SJCRH30 (cell line): Measurements from ENCODE around the gene GRIK4. TPM values are rescaled to one million over a fixed set of nuclear protein-coding genes. Genes with fewer than 3 reads are reported as not detected.
"Not testable (repeated sequence)": the region's sequence is repeated elsewhere in the genome, so short reads cannot be mapped to it uniquely, and the experiment has no call there.

Experiments
- DNase-seq, 2 experiments: peaks; one replicate each; pipeline ENCODE4 v3.0.0-alpha.2; 2015 to 2020
- H3K27ac ChIP-seq: fragments of 250-450 bp; sonication (Bioruptor Pico); 2 replicates; pipeline ENCODE4 v1.5.1; 2020; ENCODE audit warnings: mild to moderate bottlenecking, moderate library complexity
- H3K27me3 ChIP-seq: fragments of 250-450 bp; sonication (Bioruptor Pico); 2 replicates; pipeline ENCODE4 v1.5.1; 2020; ENCODE audit warnings: mild to moderate bottlenecking, moderate library complexity
- H3K36me3 ChIP-seq: fragments of 250-450 bp; sonication (Bioruptor Pico); 2 replicates; pipeline ENCODE4 v1.5.1; 2020; ENCODE audit warnings: mild to moderate bottlenecking, moderate library complexity
- H3K4me1 ChIP-seq: fragments of 250-450 bp; sonication (Bioruptor Pico); 2 replicates; pipeline ENCODE4 v1.5.1; 2020; ENCODE audit warnings: mild to moderate bottlenecking, moderate library complexity
- H3K4me3 ChIP-seq: fragments of 250-450 bp; sonication (Bioruptor Pico); 2 replicates; pipeline ENCODE4 v1.5.1; 2020; ENCODE audit warnings: mild to moderate bottlenecking, moderate library complexity
- H3K9me3 ChIP-seq: fragments of 250-450 bp; sonication (Bioruptor Pico); replicated peaks from 2 replicates; pipeline ENCODE4 v1.5.1; 2020; ENCODE audit warnings: mild to moderate bottlenecking, moderate library complexity
- total RNA-seq: library from RNA; depleted of rRNA; stranded (reverse); fragments of >200 nt; shearing (Covaris generic); gene quantifications from 2 replicates; pipeline ENCODE4 v1.2.3, GENCODE V29; 2014

Gene GRIK4
- total RNA-seq, 1 experiment from 2014 or later, result not detected

- no peaks in the 10 kb centered on the region for H3K4me1 ChIP-seq
These were observed 263.2 kb downstream of the GRIK4 start for GRCh38 chr11:120774591-120775386.

GRCh38 chr11:120775986-120776951, 264.7 kb downstream of the GRIK4 start:
- DNase-seq, result no peak
- Histone ChIP-seq H3K27ac (no peak overlapping the region), H3K9me3 (no peaks in the 10 kb centered on the region), H3K27me3 (no peaks in the 10 kb centered on the region), H3K4me1 (no peaks in the 10 kb centered on the region), H3K4me3 (no peak overlapping the region), H3K36me3 (no peaks in the 10 kb centered on the region)

More at GRCh38 chr11:120774591-120775386, 263.2 kb downstream of the GRIK4 start:
- H3K4me3 ChIP-seq, result no peak overlapping the region
- H3K9me3 ChIP-seq, result no peaks in the 10 kb centered on the region
- no peaks in the 10 kb centered on the region for H3K36me3 ChIP-seq
- no peak overlapping the region for H3K27ac ChIP-seq
- no peaks in the 10 kb centered on the region for H3K27me3 ChIP-seq
- DNase-seq, result no peak

DNA sequence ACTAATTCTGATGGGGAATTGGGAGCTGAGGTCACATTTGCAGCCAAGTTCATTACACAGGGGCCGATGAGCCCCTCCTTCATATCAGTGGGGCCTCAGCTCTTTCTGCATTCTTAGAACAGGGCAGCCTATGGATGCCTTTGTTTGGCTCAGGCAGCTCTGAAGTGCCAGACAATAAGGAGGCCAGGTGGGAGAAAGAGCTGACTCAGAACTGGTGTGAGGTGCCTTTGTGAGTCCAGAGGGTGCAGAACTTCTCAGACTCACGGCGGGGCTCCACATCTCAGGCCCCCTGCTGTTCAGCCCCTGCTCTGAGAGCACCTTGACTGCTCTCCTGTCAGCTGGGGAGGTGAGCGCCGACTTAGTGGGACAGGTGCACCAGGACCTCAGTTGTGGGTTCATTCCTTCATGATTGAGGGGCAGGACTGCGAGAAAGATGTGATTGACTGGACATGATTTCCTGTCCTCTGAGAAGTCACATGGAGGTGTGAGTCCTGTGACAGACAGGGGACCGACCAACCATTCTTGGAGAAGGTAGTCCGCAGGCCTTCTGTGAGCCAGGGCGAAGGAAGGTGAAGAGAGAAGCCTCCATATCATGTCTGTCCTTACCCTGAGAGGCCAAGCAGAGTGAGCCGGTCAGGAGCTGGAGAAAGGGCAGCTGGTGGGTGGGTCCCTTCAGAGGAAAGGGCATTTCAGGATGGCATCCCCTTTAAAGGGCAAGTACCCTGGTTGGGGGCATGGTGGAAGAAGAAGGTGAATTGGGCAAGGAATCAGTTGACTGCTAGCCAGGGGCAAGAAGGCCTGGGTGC, 267.3 kb downstream of the GRIK4 start:
- Histone ChIP-seq H3K4me1 (no peaks in the 10 kb centered on the region), H3K27ac (no peak overlapping the region), H3K4me3 (no peak overlapping the region), H3K27me3 (no peaks in the 10 kb centered on the region), H3K9me3 (no peaks in the 10 kb centered on the region), H3K36me3 (no peaks in the 10 kb centered on the region)
- no peak for DNase-seq

- Histone ChIP-seq H3K36me3 (no peaks in the 10 kb centered on the region), H3K4me3 (no peak overlapping the region), H3K27me3 (no peaks in the 10 kb centered on the region), H3K9me3 (no peaks in the 10 kb centered on the region), H3K27ac (no peak overlapping the region), H3K4me1 (no peaks in the 10 kb centered on the region)
- no peak for DNase-seq
These were observed 268.7 kb downstream of the GRIK4 start for GRCh38 chr11:120780239-120780638.

GRCh38 chr11:120781486-120782120, 270.1 kb downstream of the GRIK4 start:
- DNase-seq, result no peak
- no peaks in the 10 kb centered on the region for H3K27me3 ChIP-seq
- H3K4me1 ChIP-seq, result no peaks in the 10 kb centered on the region
- H3K9me3 ChIP-seq, result no peaks in the 10 kb centered on the region
- H3K27ac ChIP-seq, result no peak overlapping the region
- no peak overlapping the region for H3K4me3 ChIP-seq
- H3K36me3 ChIP-seq, result no peaks in the 10 kb centered on the region

GRCh38 chr11:120784566-120785251, 273.2 kb downstream of the GRIK4 start:
- no peaks in the 10 kb centered on the region for H3K9me3 ChIP-seq
- no peak overlapping the region for H3K27ac ChIP-seq
- no peak overlapping the region for H3K4me3 ChIP-seq
- no peaks in the 10 kb centered on the region for H3K27me3 ChIP-seq
- H3K36me3 ChIP-seq, result no peaks in the 10 kb centered on the region
- no peaks in the 10 kb centered on the region for H3K4me1 ChIP-seq
- DNase-seq, result no peak

DNA sequence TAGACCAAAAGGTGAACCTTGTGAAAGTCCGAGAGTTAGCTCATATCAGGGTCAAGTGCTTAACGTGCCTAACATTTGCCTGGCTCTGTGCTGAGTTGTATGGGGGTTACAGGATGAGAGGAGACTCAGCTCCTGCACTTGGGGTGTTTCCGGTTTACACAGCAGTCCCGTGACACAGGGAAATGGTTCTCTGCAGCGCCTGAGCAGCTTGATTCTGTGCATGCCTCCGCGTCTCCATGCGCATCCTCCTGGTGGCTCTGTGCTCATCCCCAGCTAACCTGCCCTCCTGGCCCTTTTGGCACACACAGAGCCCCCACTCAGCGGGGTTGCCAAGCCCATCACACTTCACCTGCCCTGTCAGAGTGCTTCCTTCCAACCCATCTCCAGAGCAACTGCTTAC, 274.0 kb downstream of the GRIK4 start:
- Histone ChIP-seq H3K36me3 (no peaks in the 10 kb centered on the region), H3K4me1 (no peaks in the 10 kb centered on the region), H3K4me3 (no peak overlapping the region), H3K9me3 (no peaks in the 10 kb centered on the region), H3K27ac (no peak overlapping the region), H3K27me3 (no peaks in the 10 kb centered on the region)
- no peak for DNase-seq

DNA sequence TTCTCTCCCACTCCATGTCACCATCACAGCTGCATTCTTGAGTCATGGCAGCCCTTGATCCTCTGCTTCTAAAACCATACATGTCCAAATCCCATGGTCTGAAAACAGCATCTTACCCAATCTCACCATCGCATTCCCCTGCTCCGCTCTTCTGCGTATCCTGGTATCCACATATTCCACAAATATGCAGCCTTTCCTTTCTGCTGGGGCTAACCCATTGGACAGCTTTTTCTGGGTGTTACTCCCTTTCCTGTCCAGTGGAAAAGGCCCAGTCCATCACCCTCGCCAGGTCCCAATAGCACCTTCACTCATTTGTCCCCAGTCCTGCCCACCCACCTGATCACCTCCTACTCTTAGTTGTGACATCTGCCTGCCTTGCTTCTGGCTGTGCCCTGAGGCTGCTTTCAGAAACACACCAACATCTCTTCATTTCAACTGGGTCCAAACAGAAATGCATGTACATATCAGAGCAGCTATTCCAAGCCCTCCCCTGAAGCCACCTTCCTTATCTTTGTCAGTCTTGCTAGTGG, 274.7 kb downstream of the GRIK4 start:
- no peak overlapping the region for H3K4me3 ChIP-seq
- H3K4me1 ChIP-seq, result no peaks in the 10 kb centered on the region
- no peak overlapping the region for H3K27ac ChIP-seq
- no peaks in the 10 kb centered on the region for H3K9me3 ChIP-seq
- no peaks in the 10 kb centered on the region for H3K27me3 ChIP-seq
- H3K36me3 ChIP-seq, result no peaks in the 10 kb centered on the region
- DNase-seq, result no peak

DNA sequence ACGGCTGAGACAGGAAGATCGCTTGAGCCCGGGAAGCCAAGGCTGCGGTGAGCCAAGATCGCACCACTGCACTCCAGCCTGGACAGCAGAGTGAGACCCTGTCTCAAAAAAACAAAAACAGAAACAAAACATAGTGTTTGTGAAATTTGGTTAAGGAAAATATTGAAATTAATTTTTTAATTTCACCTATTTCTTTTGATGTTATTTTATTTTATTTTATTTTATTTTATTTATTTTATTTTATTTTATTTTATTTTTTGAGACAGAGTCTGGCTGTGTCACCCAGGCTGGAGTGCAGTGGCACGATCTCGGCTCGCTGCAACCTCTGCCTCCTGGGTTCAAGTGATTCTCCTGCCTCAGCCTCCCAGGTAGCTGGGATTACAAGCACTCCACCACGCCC, 275.7 kb downstream of the GRIK4 start:
- DNase-seq, H3K36me3 ChIP-seq, H3K27ac ChIP-seq, H3K27me3 ChIP-seq, H3K9me3 ChIP-seq, H3K4me1 ChIP-seq, H3K4me3 ChIP-seq: not testable (repeated sequence)

DNA sequence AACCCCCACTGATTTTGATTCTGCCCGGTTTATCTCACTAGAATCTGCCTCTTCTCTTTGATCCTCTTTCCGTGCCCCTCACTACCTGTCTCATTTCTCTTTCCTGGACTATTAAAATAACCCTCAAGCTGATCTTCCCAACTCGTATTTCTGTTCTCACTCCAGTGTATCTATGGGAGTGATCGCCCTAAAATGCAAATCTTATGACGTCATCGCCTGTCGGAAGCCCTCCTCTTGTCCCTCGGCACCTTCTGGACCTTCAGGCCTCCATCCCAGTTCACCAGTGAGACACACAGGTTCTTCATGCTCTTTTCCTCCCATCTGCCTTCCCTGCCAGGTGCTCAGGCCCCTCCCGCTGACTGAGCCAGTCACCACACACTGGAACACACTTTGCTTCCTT, 277.8 kb downstream of the GRIK4 start:
- Histone ChIP-seq H3K4me1 (no peaks in the 10 kb centered on the region), H3K4me3 (no peak overlapping the region), H3K9me3 (no peaks in the 10 kb centered on the region), H3K27ac (no peak overlapping the region), H3K27me3 (no peaks in the 10 kb centered on the region), H3K36me3 (no peaks in the 10 kb centered on the region)
- no peak for DNase-seq

DNA sequence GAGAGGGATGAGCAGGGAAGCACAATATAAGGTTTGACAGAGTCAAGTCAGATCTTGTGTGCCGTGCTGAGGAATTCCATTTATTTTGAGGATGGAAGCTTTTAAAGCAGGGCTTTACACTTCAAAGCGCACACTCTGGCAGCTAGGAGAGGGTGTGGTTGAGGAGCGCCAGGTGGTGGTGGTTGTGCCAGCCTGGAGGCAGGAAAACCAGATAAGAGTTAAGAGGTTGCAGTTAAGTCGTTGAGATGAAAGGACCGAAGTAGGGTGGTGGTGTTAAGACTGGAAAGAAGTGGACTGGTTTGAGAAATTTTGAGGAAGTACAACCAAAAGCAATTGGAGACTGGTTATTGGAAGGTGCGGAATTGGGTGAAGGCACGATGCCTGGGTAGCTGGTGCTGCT, 280.8 kb downstream of the GRIK4 start:
- Histone ChIP-seq H3K9me3 (no peaks in the 10 kb centered on the region), H3K4me1 (no peaks in the 10 kb centered on the region), H3K36me3 (no peaks in the 10 kb centered on the region), H3K4me3 (no peak overlapping the region), H3K27me3 (no peaks in the 10 kb centered on the region), H3K27ac (no peak overlapping the region)
- no peak for DNase-seq

DNA sequence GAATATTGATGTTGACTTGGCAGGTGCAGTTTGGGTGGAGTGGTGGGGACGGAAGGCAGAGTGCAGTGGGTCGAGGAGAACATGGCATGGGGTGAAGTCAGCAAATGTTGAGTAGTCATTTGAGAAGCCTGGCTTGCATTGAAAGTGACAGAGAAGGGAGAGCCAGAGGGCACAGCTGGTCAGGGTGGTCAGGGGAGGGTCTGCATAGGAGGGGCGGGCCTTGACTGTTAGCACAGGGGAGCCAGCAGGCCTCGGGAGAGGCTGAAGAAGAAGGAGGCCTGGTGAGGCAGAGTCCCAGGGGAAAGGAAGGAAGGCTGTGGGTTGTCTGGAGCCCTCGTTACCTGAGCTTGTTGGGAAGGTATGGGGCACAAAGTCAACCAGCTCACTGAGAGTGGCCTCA, 281.6 kb downstream of the GRIK4 start:
- no peaks in the 10 kb centered on the region for H3K4me1 ChIP-seq
- H3K4me3 ChIP-seq, result no peak overlapping the region
- H3K36me3 ChIP-seq, result no peaks in the 10 kb centered on the region
- no peak for DNase-seq
- H3K27me3 ChIP-seq, result no peaks in the 10 kb centered on the region
- no peaks in the 10 kb centered on the region for H3K9me3 ChIP-seq
- H3K27ac ChIP-seq, result no peak overlapping the region

DNA sequence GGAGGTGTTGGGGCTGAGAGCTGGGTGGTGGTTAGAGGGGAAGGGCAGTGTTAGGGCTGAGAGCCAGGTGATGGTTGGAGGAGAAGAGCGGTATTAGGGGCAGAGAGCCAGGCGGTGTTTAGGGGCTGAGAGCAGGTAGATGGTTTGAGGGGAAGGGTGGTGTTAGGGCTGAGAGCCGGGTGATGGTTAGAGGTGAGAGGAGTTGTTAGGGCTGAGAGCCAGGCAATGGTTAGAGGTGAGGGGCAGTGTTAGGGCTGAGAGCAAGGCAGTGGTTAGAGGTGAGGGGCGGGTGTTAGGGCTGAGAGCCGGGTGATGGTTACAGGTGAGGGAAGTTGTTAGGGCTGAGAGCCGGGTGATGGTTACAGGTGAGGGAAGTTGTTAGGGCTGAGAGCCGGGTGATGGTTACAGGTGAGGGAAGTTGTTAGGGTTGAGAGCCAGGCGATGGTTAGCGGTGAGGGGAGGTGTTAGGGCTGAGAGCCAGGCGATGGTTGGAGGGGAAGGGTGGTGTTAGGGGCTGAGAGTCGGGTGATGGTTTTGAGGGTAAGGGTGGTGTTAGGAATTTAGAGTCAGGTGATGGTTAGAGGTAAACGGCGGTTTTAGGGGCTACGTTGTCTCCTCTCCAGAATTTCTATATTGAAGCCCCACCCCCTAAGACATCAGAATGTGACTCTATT, 282.4 kb downstream of the GRIK4 start:
- no peaks in the 10 kb centered on the region for H3K36me3 ChIP-seq
- DNase-seq, result no peak
- no peaks in the 10 kb centered on the region for H3K27me3 ChIP-seq
- H3K9me3 ChIP-seq, result no peaks in the 10 kb centered on the region
- no peak overlapping the region for H3K4me3 ChIP-seq
- H3K27ac ChIP-seq, result no peak overlapping the region
- no peaks in the 10 kb centered on the region for H3K4me1 ChIP-seq
